HT-29 (cell line): ENCODE results near the gene BTBD6. TPM values are rescaled to one million over a fixed set of nuclear protein-coding genes. Genes with fewer than 3 reads are reported as not detected.

Experiments
- DNase-seq: peaks from one replicate; pipeline ENCODE4 v3.0.0-alpha.2; 2015; ENCODE audit warnings: low spot score
- total RNA-seq: library from RNA; depleted of rRNA; stranded (reverse); fragments of >200 nt; shearing (Covaris generic); gene quantifications from 2 replicates; pipeline ENCODE4 v1.2.3, GENCODE V29; 2014

BTBD6 gene
- total RNA-seq, 1 experiment from 2014 or later, result 72.3 TPM

- DNase-seq, result no peak
Measured at GRCh38 chr14:105229099-105229655, 19.2 kb upstream of the BTBD6 start.

GRCh38 chr14:105240811-105241576 lies 7.3 kb upstream of the BTBD6 start:
- DNase-seq, result no peak

GRCh38 chr14:105241641-105242040 lies 6.7 kb upstream of the BTBD6 start:
- DNase-seq, result no peak

GRCh38 chr14:105244334-105244733 lies 4.0 kb upstream of the BTBD6 start:
- DNase-seq, result no peak

GRCh38 chr14:105247026-105247425 lies 1.3 kb upstream of the BTBD6 start:
- DNase-seq, result no peak

- no peak for DNase-seq
Measured at GRCh38 chr14:105247715-105248367, 492 bp upstream of the BTBD6 start.

- no peak for DNase-seq
Measured at GRCh38 chr14:105249182-105250007, 1.1 kb downstream of the BTBD6 start.

GRCh38 chr14:105250008-105250366 lies 1.7 kb downstream of the BTBD6 start:
- DNase-seq, result no peak

- no peak for DNase-seq
Measured at GRCh38 chr14:105250986-105251385, 2.7 kb downstream of the BTBD6 start.

GRCh38 chr14:105251920-105252319 lies 3.6 kb downstream of the BTBD6 start:
- DNase-seq, result no peak

GRCh38 chr14:105252552-105253328 lies 4.4 kb downstream of the BTBD6 start:
- DNase-seq, result no peak

- DNase-seq, result no peak
Measured at GRCh38 chr14:105253329-105253682, 5.0 kb downstream of the BTBD6 start.

GRCh38 chr14:105255021-105255507 lies 6.7 kb downstream of the BTBD6 start:
- no peak for DNase-seq

GRCh38 chr14:105256292-105256960 lies 8.1 kb downstream of the BTBD6 start:
- no peak for DNase-seq

- DNase-seq, result peak; percentile 66
Measured at GRCh38 chr14:105257464-105257863, 9.1 kb downstream of the BTBD6 start.

GRCh38 chr14:105258846-105259245 lies 10.5 kb downstream of the BTBD6 start:
- peak; percentile 39 for DNase-seq

- no peak for DNase-seq
Measured at GRCh38 chr14:105260959-105261358, 12.6 kb downstream of the BTBD6 start.

GRCh38 chr14:105261781-105262180 lies 13.4 kb downstream of the BTBD6 start:
- DNase-seq, result no peak

- peak; percentile 25 for DNase-seq
Measured at GRCh38 chr14:105267820-105268548, 19.7 kb downstream of the BTBD6 start.
